ENCODE data around the gene CTRL.
A peak's percentile ranks its signal among the peaks of the same experiment; 100 is the strongest.

CTRL gene

GRCh38 chr16:67936880-67937605 is 5.4 kb upstream of the CTRL start:
- TF ChIP-seq POLR2AphosphoS5 (IDR thresholded peaks at IDR 0.05; ENCODE audit: low read depth, low read length) (no peak), POLR2A (IDR thresholded peaks at IDR 0.05; ENCODE audit: low read depth, low read length) (no peak; the same call in 1 of the 2 replicates), TAF1 (IDR thresholded peaks at IDR 0.05; ENCODE audit: borderline replicate concordance, low read depth, low read length) (no peak)
- no peak for FAIRE-seq

DNA sequence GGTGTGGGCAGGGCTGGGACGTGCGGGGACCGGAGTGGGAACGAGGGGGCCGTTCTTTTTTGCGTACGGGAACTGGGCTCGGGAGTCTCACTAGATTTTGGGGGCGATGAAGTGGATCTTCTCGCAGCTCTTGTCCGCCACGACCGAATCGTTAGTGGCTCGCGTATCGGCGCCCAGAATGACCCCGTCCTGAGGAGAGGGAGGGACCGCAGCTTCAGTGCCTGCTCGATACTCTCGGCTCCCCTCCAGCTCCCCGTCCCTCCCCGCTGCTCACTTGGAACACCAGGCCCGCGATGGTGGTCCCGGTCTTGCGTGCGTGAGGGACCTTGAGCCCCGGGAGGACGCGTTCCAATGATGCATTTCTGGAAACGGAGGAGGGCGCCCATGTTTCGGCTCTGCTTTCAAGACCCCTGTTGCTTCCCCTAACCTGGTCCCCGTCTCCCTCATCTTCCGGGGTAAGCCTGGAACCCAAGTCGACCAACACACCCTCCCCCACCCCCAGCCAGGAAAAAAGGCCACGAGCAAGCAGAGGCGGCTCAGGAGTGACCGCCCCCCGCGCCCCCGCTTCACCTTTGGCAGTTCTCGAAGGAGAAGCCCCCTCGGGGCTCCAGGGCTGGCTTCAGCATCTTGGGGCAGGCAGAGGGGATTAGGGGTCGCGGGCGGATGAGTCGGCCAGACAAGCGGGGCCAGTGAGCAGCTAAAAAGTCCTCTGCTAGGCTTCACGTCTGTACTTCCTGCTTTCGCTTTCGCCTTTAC is 4.6 kb upstream of the CTRL start, which contains the start of gene PSMB10:
PSMB10 (minus strand) TSS at position 727 of the 756 bp plus-strand sequence; CDS start at position 626, 101 bp downstream.
- TF ChIP-seq POLR2A (IDR thresholded peaks at IDR 0.05; ENCODE audit: low read depth, low read length) (peak; percentile 72; the same call in 1 of the 2 replicates), TAF1 (IDR thresholded peaks at IDR 0.05; ENCODE audit: borderline replicate concordance, low read depth, low read length) (0 out of 2 replicates have a peak, but pooled peaks have one; percentile 55), POLR2AphosphoS5 (IDR thresholded peaks at IDR 0.05; ENCODE audit: low read depth, low read length) (peak; percentile 74; the same call in 1 of the 2 replicates)
- DNase-seq (ENCODE audit: insufficient read length) (peak; percentile 49), FAIRE-seq (peak; percentile 90)

More at GRCh38 chr16:67936880-67937605, 5.4 kb upstream of the CTRL start:
- peak; percentile 83 for DNase-seq (ENCODE audit: insufficient read length)

DNA sequence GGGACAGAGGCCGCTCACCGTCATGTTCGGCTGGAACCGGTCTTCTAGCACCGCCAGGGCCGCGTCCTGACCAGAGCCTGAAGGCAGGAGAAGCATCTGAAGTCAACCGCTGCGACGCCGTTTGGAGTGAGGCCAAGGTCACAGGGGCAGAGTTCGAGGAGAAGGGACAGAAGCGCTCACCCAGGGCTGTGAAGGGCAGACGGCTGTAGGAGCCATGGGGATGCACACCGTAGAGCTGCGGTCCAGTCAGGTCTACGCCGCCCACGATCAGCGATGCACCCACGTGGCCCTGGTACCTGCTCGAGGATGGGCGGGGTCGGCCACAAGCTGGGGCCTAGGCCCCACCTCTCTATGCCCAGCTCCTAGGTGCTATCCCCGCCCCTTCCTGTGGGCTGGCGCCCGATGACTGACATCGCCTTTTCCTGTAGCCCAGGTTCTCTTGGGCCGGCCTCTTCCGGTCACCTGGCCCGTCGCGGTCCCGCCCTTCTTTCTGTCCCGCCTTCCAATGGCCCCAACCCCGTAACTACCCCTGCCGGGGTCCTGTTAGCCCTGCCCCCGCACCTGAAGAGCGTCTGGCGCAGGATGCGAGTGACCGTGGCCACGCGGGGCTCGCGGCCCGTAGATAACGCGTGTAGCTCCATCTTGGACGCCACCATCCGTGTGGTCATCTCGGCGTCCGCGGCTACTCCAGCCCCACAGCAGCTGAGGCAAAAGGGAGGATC is 3.9 kb upstream of the CTRL start:
- FAIRE-seq (peak; percentile 97), DNase-seq (ENCODE audit: insufficient read length) (peak; percentile 100)
- peak; percentile 81; the same call in 1 of the 2 replicates for TF ChIP-seq TAF1 (IDR thresholded peaks at IDR 0.05; ENCODE audit: borderline replicate concordance, low read depth, low read length)
- TF ChIP-seq POLR2A (IDR thresholded peaks at IDR 0.05; ENCODE audit: low read depth, low read length) = peak; percentile 74; the same call in 1 of the 2 replicates
- TF ChIP-seq POLR2AphosphoS5 (IDR thresholded peaks at IDR 0.05; ENCODE audit: low read depth, low read length) = peak; percentile 89

- TF ChIP-seq POLR2A (IDR thresholded peaks at IDR 0.05; ENCODE audit: low read depth, low read length) (no peak), POLR2AphosphoS5 (IDR thresholded peaks at IDR 0.05; ENCODE audit: low read depth, low read length) (no peak), TAF1 (IDR thresholded peaks at IDR 0.05; ENCODE audit: borderline replicate concordance, low read depth, low read length) (no peak)
- DNase-seq (ENCODE audit: insufficient read length) (no peak), FAIRE-seq (no peak)
Measured at GRCh38 chr16:67935101-67935401, 3.4 kb upstream of the CTRL start.

- FAIRE-seq = no peak
- no peak for DNase-seq (ENCODE audit: insufficient read length)
- TF ChIP-seq TAF1 (IDR thresholded peaks at IDR 0.05; ENCODE audit: borderline replicate concordance, low read depth, low read length) (no peak), POLR2AphosphoS5 (IDR thresholded peaks at IDR 0.05; ENCODE audit: low read depth, low read length) (no peak), POLR2A (IDR thresholded peaks at IDR 0.05; ENCODE audit: low read depth, low read length) (no peak)
Measured at GRCh38 chr16:67934306-67935100, 2.8 kb upstream of the CTRL start.

- TF ChIP-seq TAF1 (IDR thresholded peaks at IDR 0.05; ENCODE audit: borderline replicate concordance, low read depth, low read length) (no peak), POLR2A (IDR thresholded peaks at IDR 0.05; ENCODE audit: low read depth, low read length) (peak; percentile 59), POLR2AphosphoS5 (IDR thresholded peaks at IDR 0.05; ENCODE audit: low read depth, low read length) (no peak; the same call in none of the 2 replicates)
- DNase-seq (ENCODE audit: insufficient read length) (no peak), FAIRE-seq (no peak)
Measured at GRCh38 chr16:67933805-67934204, 2.1 kb upstream of the CTRL start.

- FAIRE-seq (no peak), DNase-seq (ENCODE audit: insufficient read length) (no peak)
- TF ChIP-seq POLR2AphosphoS5 (IDR thresholded peaks at IDR 0.05; ENCODE audit: low read depth, low read length) = no peak; the same call in 1 of the 2 replicates
- no peak for TF ChIP-seq POLR2A (IDR thresholded peaks at IDR 0.05; ENCODE audit: low read depth, low read length)
Measured at GRCh38 chr16:67932462-67932840, 789 bp upstream of the CTRL start.

DNA sequence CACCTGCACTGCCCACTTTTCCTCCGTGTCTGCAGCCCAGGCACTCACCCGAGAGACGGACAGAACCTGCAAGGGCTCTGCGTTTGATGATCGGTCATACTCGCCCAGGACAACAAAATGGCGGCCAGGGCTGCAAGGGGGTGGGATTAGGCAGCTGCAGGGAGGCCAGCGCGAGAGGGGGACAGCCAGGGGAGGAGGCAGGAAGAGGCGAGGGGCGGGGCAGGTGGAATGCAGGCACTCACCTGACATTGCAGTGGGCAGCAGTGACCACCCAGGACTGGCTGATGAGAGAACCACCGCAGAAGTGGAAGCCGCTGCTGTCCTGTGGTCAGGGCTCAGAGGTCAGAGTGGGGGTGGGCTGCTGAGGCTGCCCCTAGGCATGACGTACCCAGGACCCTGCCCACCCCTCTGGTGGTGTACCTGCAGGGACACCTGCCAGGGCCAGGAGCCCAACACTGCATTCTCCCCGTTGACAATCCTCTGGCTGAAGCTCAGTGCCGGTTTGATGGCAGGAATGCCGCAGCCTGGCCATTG is 917 bp downstream of the CTRL start:
- FAIRE-seq = no peak
- TF ChIP-seq POLR2AphosphoS5 (IDR thresholded peaks at IDR 0.05; ENCODE audit: low read depth, low read length) (no peak; the same call in 1 of the 2 replicates), TAF1 (IDR thresholded peaks at IDR 0.05; ENCODE audit: borderline replicate concordance, low read depth, low read length) (no peak), POLR2A (IDR thresholded peaks at IDR 0.05; ENCODE audit: low read depth, low read length) (peak; percentile 57)
- DNase-seq (ENCODE audit: insufficient read length) = no peak

DNA sequence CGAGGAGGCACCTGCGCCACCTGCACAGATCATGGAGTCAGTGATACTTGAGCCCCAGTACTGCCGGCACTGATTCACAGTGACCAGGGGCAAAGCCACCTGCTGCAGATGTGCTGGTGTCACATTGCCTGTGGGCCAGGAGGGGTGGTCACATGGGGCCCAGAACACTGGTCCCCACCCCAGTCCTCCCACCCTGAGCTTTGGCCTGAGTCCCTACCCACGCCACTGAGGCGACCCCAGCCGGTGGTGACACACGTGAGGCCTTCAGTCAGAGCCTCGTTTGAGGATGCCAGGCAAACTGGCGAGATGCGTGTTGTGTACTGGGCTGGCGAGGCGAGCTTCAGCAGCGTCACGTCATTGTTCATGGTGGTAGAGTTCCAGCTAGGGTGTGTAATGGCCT is 1.5 kb downstream of the CTRL start:
- TF ChIP-seq TAF1 (IDR thresholded peaks at IDR 0.05; ENCODE audit: borderline replicate concordance, low read depth, low read length) = no peak
- no peak for TF ChIP-seq POLR2A (IDR thresholded peaks at IDR 0.05; ENCODE audit: low read depth, low read length)
- no peak for TF ChIP-seq POLR2AphosphoS5 (IDR thresholded peaks at IDR 0.05; ENCODE audit: low read depth, low read length)
- no peak for FAIRE-seq

DNA sequence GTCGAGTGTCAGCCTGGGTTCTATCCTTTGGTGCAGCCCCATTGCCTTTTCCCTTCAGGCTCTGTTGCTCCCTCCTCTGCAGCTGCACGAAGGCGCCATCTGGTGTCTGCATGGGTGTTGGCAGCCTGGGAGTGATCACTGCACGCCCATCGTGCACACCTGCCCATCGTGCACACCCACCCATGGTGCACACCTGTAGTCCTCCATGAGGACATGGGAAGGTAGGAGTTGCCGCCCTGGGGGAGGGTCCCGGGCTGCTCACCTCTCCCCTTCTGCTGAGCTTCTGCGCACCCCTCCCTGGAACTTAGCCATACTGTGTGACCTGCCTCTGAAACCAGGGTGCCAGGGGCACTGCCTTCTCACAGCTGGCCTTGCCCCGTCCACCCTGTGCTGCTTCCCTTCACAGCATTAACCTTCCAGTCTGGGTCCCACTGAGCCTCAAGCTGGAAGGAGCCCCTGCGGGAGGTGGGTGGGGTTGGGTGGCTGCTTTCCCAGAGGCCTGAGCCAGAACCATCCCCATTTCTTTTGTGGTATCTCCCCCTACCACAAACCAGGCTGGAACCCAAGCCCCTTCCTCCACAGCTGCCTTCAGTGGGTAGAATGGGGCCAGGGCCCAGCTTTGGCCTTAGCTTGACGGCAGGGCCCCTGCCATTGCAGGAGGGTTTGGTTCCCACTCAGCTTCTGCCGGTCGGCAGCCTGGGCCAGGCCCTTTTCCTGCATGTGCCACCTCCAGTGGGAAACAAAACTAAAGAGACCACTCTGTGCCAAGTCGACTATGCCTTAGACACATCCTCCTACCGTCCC is 2.9 kb downstream of the CTRL start:
- TF ChIP-seq POLR2AphosphoS5 (IDR thresholded peaks at IDR 0.05; ENCODE audit: low read depth, low read length) (peak; percentile 55), TAF1 (IDR thresholded peaks at IDR 0.05; ENCODE audit: borderline replicate concordance, low read depth, low read length) (no peak)
- peak; percentile 89 for DNase-seq (ENCODE audit: insufficient read length)
- FAIRE-seq = peak; percentile 86

More for the DNA sequence above, 1.5 kb downstream of the CTRL start:
- DNase-seq (ENCODE audit: insufficient read length) = no peak

All from GM12892 (cell line).